Activated CD4-positive, CD25-positive, alpha-beta regulatory T cell treated with anti-CD3 and anti-CD28 coated beads, Interleukin-2, amount 50 U/mL, for 72 hours (primary cell): ENCODE measurements around the gene BRCA1.
"Not testable (repeated sequence)": the region's sequence is repeated elsewhere in the genome, so short reads cannot be mapped to it uniquely, and the experiment has no call there.

Experiments used
- DNase-seq: peaks from one replicate; pipeline ENCODE4 v3.0.0; 2021

Gene BRCA1

GRCh38 chr17:43068570-43069367 lies 56.4 kb downstream of the BRCA1 start:
- DNase-seq, result no peak

- DNase-seq, result no peak
Measured at GRCh38 chr17:43062984-43063638, 62.1 kb downstream of the BRCA1 start.

- no peak for DNase-seq
Measured at GRCh38 chr17:43056051-43056450, 69.1 kb downstream of the BRCA1 start.

- not testable (repeated sequence) for DNase-seq
Measured at GRCh38 chr17:43053008-43053407, 72.2 kb downstream of the BRCA1 start.

- no peak for DNase-seq
Measured at GRCh38 chr17:43051969-43052368, 73.2 kb downstream of the BRCA1 start.

GRCh38 chr17:43044024-43044423 lies 81.1 kb downstream of the BRCA1 start:
- DNase-seq, result no peak

GRCh38 chr17:43043307-43043706 lies 81.9 kb downstream of the BRCA1 start:
- no peak for DNase-seq

GRCh38 chr17:43042025-43042628 lies 83.0 kb downstream of the BRCA1 start:
- DNase-seq, result no peak

- no peak for DNase-seq
Measured at GRCh38 chr17:43040655-43041054, 84.5 kb downstream of the BRCA1 start.

- DNase-seq, result no peak
Measured at GRCh38 chr17:43039646-43040045, 85.5 kb downstream of the BRCA1 start.

- no peak for DNase-seq
Measured at GRCh38 chr17:43034894-43035293, 90.3 kb downstream of the BRCA1 start.

GRCh38 chr17:43033948-43034881 lies 90.9 kb downstream of the BRCA1 start:
- DNase-seq, result no peak

- no peak for DNase-seq
Measured at GRCh38 chr17:43031666-43032065, 93.5 kb downstream of the BRCA1 start.

- DNase-seq, result no peak
Measured at GRCh38 chr17:43030137-43030767, 94.9 kb downstream of the BRCA1 start.

GRCh38 chr17:43028221-43028861 lies 96.8 kb downstream of the BRCA1 start:
- no peak for DNase-seq

- no peak for DNase-seq
Measured at GRCh38 chr17:43027091-43028032, 97.8 kb downstream of the BRCA1 start.

GRCh38 chr17:43026595-43026994 lies 98.6 kb downstream of the BRCA1 start:
- DNase-seq, result no peak

GRCh38 chr17:43025766-43026537 lies 99.2 kb downstream of the BRCA1 start:
- no peak for DNase-seq

- no peak for DNase-seq
Measured at GRCh38 chr17:43025290-43025657, 99.9 kb downstream of the BRCA1 start.
